HG02759 (cell line): ENCODE data around the gene LGALS1.
A peak's percentile ranks its signal among the peaks of the same experiment; 100 is the strongest.
"Not testable (repeated sequence)": the region's sequence is repeated elsewhere in the genome, so short reads cannot be mapped to it uniquely, and the experiment has no call there.

Source experiments
- ATAC-seq: cut with Tn5 transposase; IDR thresholded peaks from one replicate; pipeline ENCODE4 v1.9.1; 2021; ENCODE audit warnings: mild to moderate bottlenecking, moderate library complexity; ENCODE audit not compliant: unreplicated experiment

LGALS1 gene

DNA sequence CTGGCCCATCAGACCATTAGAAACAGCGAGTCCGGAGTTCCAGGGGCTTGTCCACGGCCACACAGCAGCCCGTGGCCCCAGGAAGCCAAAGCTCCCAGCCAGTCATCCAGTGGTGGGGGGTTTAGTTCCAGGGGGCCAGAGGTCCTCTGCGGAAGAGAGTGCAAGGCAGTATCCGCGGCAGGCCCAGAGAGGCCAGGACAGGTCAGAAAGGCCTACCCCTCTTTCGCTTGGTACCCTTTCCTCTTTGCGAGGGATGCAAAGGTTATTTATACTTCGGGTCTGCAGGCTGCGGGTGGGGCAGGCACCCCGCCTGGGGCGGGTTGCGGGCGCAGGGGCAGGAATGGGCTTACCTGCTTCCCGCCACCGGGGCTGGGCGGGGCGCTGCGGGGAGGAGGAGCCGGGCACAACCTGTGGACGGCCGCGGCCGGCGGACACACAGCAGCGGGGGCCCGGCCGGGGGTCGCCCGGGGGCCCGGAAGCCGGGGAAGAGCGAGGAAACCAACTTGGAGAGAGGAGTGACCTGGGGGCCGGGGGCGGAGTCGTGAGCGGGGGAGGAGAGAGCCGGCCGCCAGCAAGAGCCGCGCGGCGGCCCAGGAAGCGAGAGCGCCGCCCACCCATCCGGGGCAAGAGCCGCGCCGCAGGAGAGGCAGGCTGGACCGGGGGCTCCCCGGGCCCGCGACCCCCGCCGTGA lies 36.2 kb upstream of the LGALS1 start, which contains the start of gene SH3BP1:
Gene SH3BP1, plus strand, starts transcription at position 600 of the 691 bp plus-strand sequence. CDS start 119 bp downstream, outside the sequence.
- no peak for ATAC-seq

DNA sequence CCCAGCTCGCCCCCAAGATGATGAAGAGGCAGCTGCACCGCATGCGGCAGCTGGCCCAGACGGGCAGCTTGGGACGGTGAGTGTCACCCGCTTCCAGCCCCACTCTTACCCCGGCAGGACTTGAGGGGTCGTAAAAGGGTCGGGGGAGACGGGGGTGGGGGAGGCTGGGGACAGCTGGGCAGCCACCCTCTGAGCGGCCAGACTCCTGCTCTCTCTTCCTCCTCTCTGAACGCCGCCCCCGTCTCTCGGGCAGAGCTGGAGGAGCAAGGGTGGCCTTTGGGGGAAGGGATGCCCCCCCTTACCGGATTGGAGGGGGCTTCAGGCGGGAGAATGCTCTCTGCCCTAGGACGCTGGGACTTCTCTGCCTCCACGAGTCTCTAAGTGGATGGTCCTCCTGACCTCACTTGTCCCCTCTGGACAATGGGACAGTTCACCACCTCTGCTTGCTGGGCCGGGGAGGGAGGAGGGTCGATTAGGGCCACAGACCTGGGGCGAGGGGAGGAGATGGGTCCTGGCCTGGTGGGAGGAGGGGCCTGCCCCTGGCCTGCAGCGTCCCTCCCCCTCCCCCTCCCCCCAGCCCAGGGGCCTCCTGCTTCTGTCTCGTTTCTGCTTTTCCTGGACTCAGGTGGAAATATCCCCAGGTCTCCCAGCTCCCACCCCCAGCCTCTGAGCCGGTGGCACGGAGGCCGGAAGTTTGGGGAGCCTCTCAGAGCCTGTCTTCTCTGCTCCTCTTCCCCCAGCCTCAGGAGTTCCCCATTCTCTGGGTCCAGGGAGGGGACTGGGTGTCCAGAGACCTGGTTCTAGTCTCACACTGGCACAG lies 35.5 kb upstream of the LGALS1 start:
- no peak for ATAC-seq

GRCh38 chr22:37640591-37641560 lies 34.6 kb upstream of the LGALS1 start:
- ATAC-seq: no peak

DNA sequence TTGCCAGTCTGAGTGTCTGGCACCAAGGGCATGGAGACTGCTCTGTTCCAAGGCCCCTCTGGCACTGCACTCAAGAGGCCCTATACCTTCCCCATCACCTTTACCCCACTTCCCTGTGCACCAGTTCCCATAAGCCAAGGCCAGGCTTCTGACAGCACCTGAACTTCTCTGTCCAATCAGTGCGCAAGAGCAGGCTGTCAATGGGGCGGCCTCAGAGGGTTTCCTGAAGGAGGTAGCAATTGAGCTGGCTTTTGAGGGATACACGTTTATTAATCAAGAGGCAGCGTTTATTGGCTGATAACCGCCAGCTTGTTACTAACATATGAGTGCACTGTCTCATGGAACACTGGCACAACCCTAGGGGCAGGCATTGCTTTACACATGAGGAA lies 33.9 kb upstream of the LGALS1 start:
- ATAC-seq: no peak

DNA sequence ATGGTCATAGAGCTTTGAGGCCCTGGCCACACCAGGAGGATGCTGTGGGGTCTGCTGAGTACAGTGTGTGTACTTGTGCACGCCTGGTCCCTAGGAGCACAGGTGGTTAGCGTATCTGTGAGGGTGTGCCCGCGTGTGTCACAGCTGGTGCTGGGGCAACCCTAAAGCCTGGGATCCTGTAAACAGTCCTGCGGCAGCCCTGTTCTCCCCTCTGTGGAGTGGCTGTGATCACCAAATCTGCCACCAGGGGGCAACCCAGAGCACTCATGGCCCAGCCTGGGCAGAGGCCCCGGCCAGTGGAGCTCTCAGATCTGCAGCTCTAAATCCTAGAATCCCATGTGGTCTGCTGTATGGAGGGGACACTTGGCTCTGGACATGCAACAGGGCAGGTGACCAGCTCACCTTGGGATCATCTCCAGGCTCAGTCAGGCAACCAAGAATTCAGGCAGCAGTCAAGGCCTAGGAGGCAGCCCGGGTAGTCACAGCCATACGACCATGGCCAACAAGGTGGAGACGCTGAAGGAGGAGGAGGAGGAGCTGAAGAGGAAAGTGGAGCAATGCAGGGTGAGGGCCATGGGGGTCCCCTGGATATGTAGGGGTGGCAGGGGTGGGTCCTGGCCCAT lies 32.1 kb upstream of the LGALS1 start:
- ATAC-seq: peak; percentile 48

- ATAC-seq: no peak
Measured at GRCh38 chr22:37647317-37647716, 28.1 kb upstream of the LGALS1 start.

- ATAC-seq: no peak
Measured at GRCh38 chr22:37647928-37648327, 27.5 kb upstream of the LGALS1 start.

- no peak for ATAC-seq
Measured at GRCh38 chr22:37650463-37651136, 24.8 kb upstream of the LGALS1 start.

GRCh38 chr22:37654563-37655251 lies 20.7 kb upstream of the LGALS1 start:
- ATAC-seq: no peak

- no peak for ATAC-seq
Measured at GRCh38 chr22:37655252-37655563, 20.2 kb upstream of the LGALS1 start.

GRCh38 chr22:37656583-37656982 lies 18.9 kb upstream of the LGALS1 start:
- not testable (repeated sequence) for ATAC-seq

DNA sequence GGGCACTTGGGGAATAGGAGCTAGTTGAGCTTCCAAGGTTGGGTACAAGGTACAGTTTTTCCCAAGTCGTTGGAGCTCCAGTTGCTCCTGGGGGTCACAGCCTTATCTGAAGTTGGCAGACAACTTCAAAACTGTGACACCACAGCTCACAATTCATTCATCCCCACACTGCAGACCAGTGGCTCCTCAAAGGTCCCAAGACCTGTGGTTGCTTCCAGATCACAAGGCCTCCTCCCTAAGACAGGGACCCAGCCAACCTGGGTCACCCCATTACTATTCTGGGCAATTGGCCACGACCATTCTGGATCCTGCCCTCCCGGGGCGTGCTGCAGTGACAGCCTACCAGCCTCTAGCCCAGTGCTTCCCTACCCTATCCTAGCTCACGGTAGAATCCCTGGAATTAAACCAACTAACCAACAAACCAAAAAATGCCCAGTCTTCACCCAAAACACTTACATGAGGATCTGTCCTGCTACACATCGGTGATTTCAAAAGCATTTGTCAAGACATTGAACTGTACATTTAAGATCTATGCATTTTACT lies 17.8 kb upstream of the LGALS1 start:
- no peak for ATAC-seq

GRCh38 chr22:37658133-37659065 lies 17.0 kb upstream of the LGALS1 start, which contains the start of gene PDXP:
Gene PDXP (plus strand): TSS chr22:37658723. CDS start chr22:37658783, 60 bp downstream.
- ATAC-seq: peak; percentile 87

- ATAC-seq: peak; percentile 22
Measured at GRCh38 chr22:37659066-37659896, 16.2 kb upstream of the LGALS1 start.

GRCh38 chr22:37659897-37660708 lies 15.3 kb upstream of the LGALS1 start:
- no peak for ATAC-seq

GRCh38 chr22:37660709-37661045 lies 14.8 kb upstream of the LGALS1 start:
- no peak for ATAC-seq
